Measurements from ENCODE around the gene PRDX1. TPM values are rescaled to one million over a fixed set of nuclear protein-coding genes. Genes with fewer than 3 reads are reported as not detected.

PRDX1 gene
- total RNA-seq, 1 experiment from 2014 or later = 1,108 TPM

- CTCF ChIA-PET = no interaction called here
- H3K4me3 ChIP-seq (ENCODE audit: low read depth, low read length, poor library complexity, severe bottlenecking) = no peak overlapping the region
- no peaks in the 10 kb centered on the region for H3K27me3 ChIP-seq (replicated peaks; ENCODE audit: insufficient read depth, low read depth, low read length, poor library complexity)
- H3K36me3 ChIP-seq (ENCODE audit: insufficient read depth, low read length, poor library complexity, severe bottlenecking) = peaks cover 66% of the 10 kb centered on the region
- BruUV-seq (replicated peaks) = no TSS peak
- no peak overlapping the region for H3K27ac ChIP-seq (ENCODE audit: low read depth, low read length, poor library complexity, severe bottlenecking)
- intact Hi-C loops (cut with micrococcal nuclease; ENCODE audit: unreplicated experiment) = no loop called here
- no peaks in the 10 kb centered on the region for H3K9me3 ChIP-seq (ENCODE audit: low read depth, low read length, poor library complexity, severe bottlenecking)
- TF ChIP-seq EZH2 (IDR thresholded peaks at IDR 0.05; ENCODE audit: borderline replicate concordance, low read depth, low read length, poor library complexity, severe bottlenecking) = no peak
- TF ChIP-seq, protein P1, sequence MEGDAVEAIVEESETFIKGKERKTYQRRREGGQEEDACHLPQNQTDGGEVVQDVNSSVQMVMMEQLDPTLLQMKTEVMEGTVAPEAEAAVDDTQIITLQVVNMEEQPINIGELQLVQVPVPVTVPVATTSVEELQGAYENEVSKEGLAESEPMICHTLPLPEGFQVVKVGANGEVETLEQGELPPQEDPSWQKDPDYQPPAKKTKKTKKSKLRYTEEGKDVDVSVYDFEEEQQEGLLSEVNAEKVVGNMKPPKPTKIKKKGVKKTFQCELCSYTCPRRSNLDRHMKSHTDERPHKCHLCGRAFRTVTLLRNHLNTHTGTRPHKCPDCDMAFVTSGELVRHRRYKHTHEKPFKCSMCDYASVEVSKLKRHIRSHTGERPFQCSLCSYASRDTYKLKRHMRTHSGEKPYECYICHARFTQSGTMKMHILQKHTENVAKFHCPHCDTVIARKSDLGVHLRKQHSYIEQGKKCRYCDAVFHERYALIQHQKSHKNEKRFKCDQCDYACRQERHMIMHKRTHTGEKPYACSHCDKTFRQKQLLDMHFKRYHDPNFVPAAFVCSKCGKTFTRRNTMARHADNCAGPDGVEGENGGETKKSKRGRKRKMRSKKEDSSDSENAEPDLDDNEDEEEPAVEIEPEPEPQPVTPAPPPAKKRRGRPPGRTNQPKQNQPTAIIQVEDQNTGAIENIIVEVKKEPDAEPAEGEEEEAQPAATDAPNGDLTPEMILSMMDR (conservative IDR thresholded peaks at IDR 0.05; ENCODE audit: low read depth, low read length) = no peak
- no peak for DNase-seq (ENCODE audit: low spot score)
- POLR2A ChIA-PET (ENCODE audit: low non-redundant PET) = interaction anchor here (0.5 kb wide), 1 partner anchor 428 kb away, joined by 3 read pairs; no protein-coding TSS in a partner anchor
- H3K4me1 ChIP-seq (ENCODE audit: insufficient read depth, low read length, poor library complexity, severe bottlenecking) = no peaks in the 10 kb centered on the region
Observed at GRCh38 chr1:45566722-45567121, 45.0 kb upstream of the PRDX1 start.

DNA sequence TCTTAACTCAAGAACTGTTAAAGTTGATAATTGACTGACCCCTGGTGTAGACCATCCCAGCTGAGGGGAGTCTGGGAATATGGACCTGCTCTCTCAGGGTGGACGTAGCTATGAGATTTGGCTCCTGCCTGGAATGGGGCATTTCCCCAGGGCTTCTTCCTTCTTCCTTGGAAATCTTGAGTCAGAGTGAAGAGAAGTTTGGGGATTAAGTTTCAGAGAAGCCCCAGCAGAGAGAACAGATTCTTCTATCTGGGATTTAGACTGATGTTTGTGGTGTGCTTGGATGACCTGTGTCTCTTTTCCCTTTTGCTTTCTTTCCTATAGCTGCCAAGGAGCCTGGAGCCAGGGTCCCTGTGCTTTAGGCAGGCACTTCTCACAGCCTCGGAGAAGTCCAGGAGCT is 42.2 kb upstream of the PRDX1 start:
- no peaks in the 10 kb centered on the region for H3K4me1 ChIP-seq (ENCODE audit: insufficient read depth, low read length, poor library complexity, severe bottlenecking)
- H3K9me3 ChIP-seq (ENCODE audit: low read depth, low read length, poor library complexity, severe bottlenecking) = no peaks in the 10 kb centered on the region
- BruUV-seq (replicated peaks) = no TSS peak
- TF ChIP-seq, protein P1 (conservative IDR thresholded peaks at IDR 0.05; ENCODE audit: low read depth, low read length) = no peak
- TF ChIP-seq EZH2 (IDR thresholded peaks at IDR 0.05; ENCODE audit: borderline replicate concordance, low read depth, low read length, poor library complexity, severe bottlenecking) = no peak
- ChIA-PET CTCF (interaction anchor here (0.6 kb wide), 1 partner anchor 24 kb away, joined by 3 read pairs; no protein-coding TSS in a partner anchor), POLR2A (ENCODE audit: low non-redundant PET) (no interaction called here)
- intact Hi-C loops (cut with micrococcal nuclease; ENCODE audit: unreplicated experiment) = no loop called here
- DNase-seq (ENCODE audit: low spot score) = no peak
- peak overlapping the region; percentile 7 for H3K27ac ChIP-seq (ENCODE audit: low read depth, low read length, poor library complexity, severe bottlenecking)
- H3K27me3 ChIP-seq (replicated peaks; ENCODE audit: insufficient read depth, low read depth, low read length, poor library complexity) = no peaks in the 10 kb centered on the region
- H3K36me3 ChIP-seq (ENCODE audit: insufficient read depth, low read length, poor library complexity, severe bottlenecking) = peaks cover 53% of the 10 kb centered on the region
- no peak overlapping the region for H3K4me3 ChIP-seq (ENCODE audit: low read depth, low read length, poor library complexity, severe bottlenecking)

GRCh38 chr1:45557422-45557944 is 35.8 kb upstream of the PRDX1 start:
- Histone ChIP-seq H3K27me3 (replicated peaks; ENCODE audit: insufficient read depth, low read depth, low read length, poor library complexity) (no peaks in the 10 kb centered on the region), H3K9me3 (ENCODE audit: low read depth, low read length, poor library complexity, severe bottlenecking) (no peaks in the 10 kb centered on the region), H3K27ac (ENCODE audit: low read depth, low read length, poor library complexity, severe bottlenecking) (no peak overlapping the region), H3K4me3 (ENCODE audit: low read depth, low read length, poor library complexity, severe bottlenecking) (no peak overlapping the region), H3K36me3 (ENCODE audit: insufficient read depth, low read length, poor library complexity, severe bottlenecking) (peaks cover 36% of the 10 kb centered on the region), H3K4me1 (ENCODE audit: insufficient read depth, low read length, poor library complexity, severe bottlenecking) (peaks cover 2% of the 10 kb centered on the region)
- no TSS peak for BruUV-seq (replicated peaks)
- no peak for TF ChIP-seq EZH2 (IDR thresholded peaks at IDR 0.05; ENCODE audit: borderline replicate concordance, low read depth, low read length, poor library complexity, severe bottlenecking)
- TF ChIP-seq, protein P1 (conservative IDR thresholded peaks at IDR 0.05; ENCODE audit: low read depth, low read length) = no peak
- ChIA-PET POLR2A (ENCODE audit: low non-redundant PET) (interaction anchor here (0.6 kb wide), 1 partner anchor 36 kb away, joined by 12 read pairs; the partner anchor contains the start of gene PRDX1), CTCF (no interaction called here)
- no peak for DNase-seq (ENCODE audit: low spot score)
- intact Hi-C loops (cut with micrococcal nuclease; ENCODE audit: unreplicated experiment) = no loop called here

Data from A673 (cell line).